Measurements from ENCODE around the gene ZNF664. TPM values are rescaled to one million over a fixed set of nuclear protein-coding genes. Genes with fewer than 3 reads are reported as not detected.

Gene ZNF664
- total RNA-seq, 1 donor from 2014 or later: 310 TPM

- peaks cover 13% of the 10 kb centered on the region for H3K36me3 Mint-ChIP-seq (ENCODE audit: unreplicated experiment)
- H3K27ac Mint-ChIP-seq (ENCODE audit: unreplicated experiment): peak overlapping the region; percentile 100
Observed at GRCh38 chr12:123948401-123948795, 24.6 kb upstream of the ZNF664 start.

GRCh38 chr12:123948796-123949769, 23.9 kb upstream of the ZNF664 start:
- H3K27ac Mint-ChIP-seq (ENCODE audit: unreplicated experiment): peak overlapping the region; percentile 100
- DNase-seq: peak; percentile 49
- peaks cover 14% of the 10 kb centered on the region for H3K9me3 Mint-ChIP-seq (ENCODE audit: unreplicated experiment)
- H3K4me3 Mint-ChIP-seq (ENCODE audit: unreplicated experiment): peak overlapping the region; percentile 89
- H3K27me3 Mint-ChIP-seq (ENCODE audit: unreplicated experiment): peaks cover 14% of the 10 kb centered on the region
- peaks cover 50% of the 10 kb centered on the region for H3K4me1 Mint-ChIP-seq (ENCODE audit: low read depth, unreplicated experiment)
- TF ChIP-seq CTCF (IDR thresholded peaks at IDR 0.05; ENCODE audit: partially characterized antibody, unreplicated experiment): no peak
- H3K36me3 Mint-ChIP-seq (ENCODE audit: unreplicated experiment): peaks cover 13% of the 10 kb centered on the region

More at GRCh38 chr12:123948401-123948795, 24.6 kb upstream of the ZNF664 start:
- peaks cover 50% of the 10 kb centered on the region for H3K4me1 Mint-ChIP-seq (ENCODE audit: low read depth, unreplicated experiment)
- peaks cover 14% of the 10 kb centered on the region for H3K9me3 Mint-ChIP-seq (ENCODE audit: unreplicated experiment)
- peaks cover 14% of the 10 kb centered on the region for H3K27me3 Mint-ChIP-seq (ENCODE audit: unreplicated experiment)
- no peak for TF ChIP-seq CTCF (IDR thresholded peaks at IDR 0.05; ENCODE audit: partially characterized antibody, unreplicated experiment)
- H3K4me3 Mint-ChIP-seq (ENCODE audit: unreplicated experiment): peak overlapping the region; percentile 89
- DNase-seq: peak; percentile 67

- H3K27me3 Mint-ChIP-seq (ENCODE audit: unreplicated experiment): peaks cover 14% of the 10 kb centered on the region
- peaks cover 49% of the 10 kb centered on the region for H3K4me1 Mint-ChIP-seq (ENCODE audit: low read depth, unreplicated experiment)
Observed at GRCh38 chr12:123949770-123950165, 23.2 kb upstream of the ZNF664 start.

GRCh38 chr12:123950476-123951349, 22.3 kb upstream of the ZNF664 start:
- peaks cover 14% of the 10 kb centered on the region for H3K9me3 Mint-ChIP-seq (ENCODE audit: unreplicated experiment)
- peak overlapping the region; percentile 81 for H3K4me3 Mint-ChIP-seq (ENCODE audit: unreplicated experiment)
- peaks cover 11% of the 10 kb centered on the region for H3K36me3 Mint-ChIP-seq (ENCODE audit: unreplicated experiment)
- peak overlapping the region; percentile 100 for H3K27ac Mint-ChIP-seq (ENCODE audit: unreplicated experiment)
- TF ChIP-seq CTCF (IDR thresholded peaks at IDR 0.05; ENCODE audit: partially characterized antibody, unreplicated experiment): no peak
- peaks cover 49% of the 10 kb centered on the region for H3K4me1 Mint-ChIP-seq (ENCODE audit: low read depth, unreplicated experiment)
- DNase-seq: no peak
- H3K27me3 Mint-ChIP-seq (ENCODE audit: unreplicated experiment): peaks cover 14% of the 10 kb centered on the region

More at GRCh38 chr12:123949770-123950165, 23.2 kb upstream of the ZNF664 start:
- peak overlapping the region; percentile 65 for H3K4me3 Mint-ChIP-seq (ENCODE audit: unreplicated experiment)
- peaks cover 14% of the 10 kb centered on the region for H3K9me3 Mint-ChIP-seq (ENCODE audit: unreplicated experiment)
- DNase-seq: no peak
- no peak for TF ChIP-seq CTCF (IDR thresholded peaks at IDR 0.05; ENCODE audit: partially characterized antibody, unreplicated experiment)
- H3K27ac Mint-ChIP-seq (ENCODE audit: unreplicated experiment): peak overlapping the region; percentile 100
- peaks cover 13% of the 10 kb centered on the region for H3K36me3 Mint-ChIP-seq (ENCODE audit: unreplicated experiment)
